ENCODE measurements around the gene CHPF2.
A peak's percentile ranks its signal among the peaks of the same experiment; 100 is the strongest.

Gene CHPF2

DNA sequence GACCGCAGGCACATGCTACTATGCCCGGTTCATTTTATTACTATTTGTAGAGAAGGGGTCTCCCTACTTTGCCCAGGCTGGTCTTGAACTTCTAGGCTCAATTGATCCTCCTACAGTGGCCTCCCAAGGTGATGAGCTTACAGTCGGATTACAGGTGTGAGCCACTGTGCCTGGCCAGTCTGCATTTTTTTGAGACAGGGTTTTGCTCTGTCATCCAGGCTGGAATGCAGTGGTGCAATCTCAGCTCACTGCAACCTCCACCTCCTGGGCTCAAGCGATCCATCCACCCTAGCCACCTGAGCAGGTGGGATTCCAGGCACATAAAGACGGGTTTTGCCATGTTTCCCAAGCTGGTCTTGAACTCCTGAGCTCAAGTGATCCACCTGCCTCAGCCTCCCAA is 19.7 kb upstream of the CHPF2 start:
- Mint-ChIP-seq H3K4me1 (ENCODE audit: low read depth) (peaks cover 8% of the 10 kb centered on the region), H3K4me3 (no peak overlapping the region), H3K9me3 (no peaks in the 10 kb centered on the region), H3K27me3 (no peaks in the 10 kb centered on the region), H3K36me3 (ENCODE audit: low read depth) (peaks cover 63% of the 10 kb centered on the region), H3K27ac (no peak overlapping the region)
- no peak for DNase-seq

DNA sequence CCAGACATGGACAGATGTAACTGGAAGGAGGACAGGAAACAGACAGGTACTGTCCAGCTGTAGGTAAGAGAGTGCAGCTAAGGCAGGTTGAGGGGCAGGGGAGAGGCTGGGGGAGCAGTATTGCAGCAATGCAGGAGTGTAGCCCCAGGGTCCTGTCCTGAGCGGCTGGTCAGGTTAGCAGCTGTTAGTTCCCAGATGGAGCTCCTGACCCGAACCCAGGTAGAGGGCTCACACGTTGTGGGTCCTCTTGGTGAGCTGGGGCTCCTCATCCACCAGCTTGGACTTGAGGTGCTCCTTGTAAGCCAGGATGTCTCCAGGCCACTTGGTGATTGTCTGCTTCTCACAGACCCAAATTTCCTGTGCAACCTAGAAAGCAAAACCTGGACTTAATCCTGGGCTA is 18.5 kb upstream of the CHPF2 start:
- DNase-seq: no peak
- no peaks in the 10 kb centered on the region for H3K27me3 Mint-ChIP-seq
- H3K27ac Mint-ChIP-seq: no peak overlapping the region
- peaks cover 75% of the 10 kb centered on the region for H3K36me3 Mint-ChIP-seq (ENCODE audit: low read depth)
- no peak overlapping the region for H3K4me3 Mint-ChIP-seq
- no peaks in the 10 kb centered on the region for H3K4me1 Mint-ChIP-seq (ENCODE audit: low read depth)
- H3K9me3 Mint-ChIP-seq: no peaks in the 10 kb centered on the region

DNA sequence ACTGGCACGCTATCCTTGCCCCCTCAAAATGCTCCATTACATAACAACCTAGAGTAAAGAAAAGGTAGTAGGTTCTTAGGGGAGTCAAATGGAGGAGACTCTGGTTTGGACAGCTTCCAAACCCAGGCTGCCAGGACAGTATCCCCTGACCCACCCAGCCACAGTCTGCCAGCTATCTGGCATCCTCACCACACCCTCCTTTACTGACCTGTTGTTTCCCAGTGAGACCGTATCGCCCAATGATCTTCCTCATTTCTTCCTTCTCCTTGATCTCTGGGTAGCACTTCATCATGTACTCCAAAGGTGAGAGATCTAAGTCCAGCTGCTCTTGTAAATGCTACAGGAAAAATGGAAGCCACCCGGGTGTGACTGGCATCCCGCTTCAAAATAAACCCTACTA is 16.9 kb upstream of the CHPF2 start:
- no peak for DNase-seq
- Mint-ChIP-seq H3K36me3 (ENCODE audit: low read depth) (peaks cover 90% of the 10 kb centered on the region), H3K27ac (no peak overlapping the region), H3K27me3 (no peaks in the 10 kb centered on the region), H3K4me3 (no peak overlapping the region), H3K4me1 (ENCODE audit: low read depth) (no peaks in the 10 kb centered on the region), H3K9me3 (no peaks in the 10 kb centered on the region)

DNA sequence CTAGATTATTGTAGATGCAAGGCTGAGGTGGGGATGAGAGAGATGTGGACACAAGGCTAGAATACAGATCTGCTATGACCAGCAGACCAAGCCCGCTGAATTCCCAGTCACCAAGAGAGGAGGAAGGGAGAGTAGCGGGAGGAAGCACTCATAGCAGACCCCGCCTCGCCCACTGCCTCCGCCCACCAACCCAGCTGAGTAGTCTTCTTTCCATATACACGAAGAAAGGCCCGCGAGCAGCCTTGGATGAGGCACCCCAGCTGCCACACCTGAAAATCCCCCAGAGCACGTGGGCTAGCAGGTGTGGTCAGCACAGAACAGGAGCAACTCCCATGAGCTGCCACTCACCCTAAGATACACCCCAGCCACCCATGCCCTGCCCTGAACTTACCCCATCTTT is 14.1 kb upstream of the CHPF2 start:
- Mint-ChIP-seq H3K4me1 (ENCODE audit: low read depth) (no peaks in the 10 kb centered on the region), H3K36me3 (ENCODE audit: low read depth) (peaks cover 97% of the 10 kb centered on the region), H3K9me3 (no peaks in the 10 kb centered on the region), H3K27ac (no peak overlapping the region), H3K27me3 (no peaks in the 10 kb centered on the region), H3K4me3 (no peak overlapping the region)
- DNase-seq: no peak

DNA sequence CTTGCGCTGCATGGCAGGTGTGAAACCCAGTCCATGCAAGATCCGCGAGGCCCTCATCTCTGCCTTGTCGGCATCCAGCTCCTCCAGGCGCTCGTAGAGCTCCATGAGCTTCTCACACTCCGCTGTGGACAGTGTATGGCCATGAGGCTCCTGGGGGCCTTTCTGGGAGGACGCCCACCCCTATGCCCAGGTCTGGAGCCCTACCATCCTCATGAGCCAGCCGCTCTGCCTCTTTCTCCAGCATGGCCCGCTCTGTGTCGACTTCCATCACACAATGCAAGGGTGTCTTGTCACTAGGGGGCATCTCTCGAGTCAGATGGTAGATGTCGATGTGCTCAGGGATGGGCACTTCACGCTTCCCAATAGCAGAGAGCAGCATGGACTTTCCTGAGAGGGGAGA is 8.6 kb upstream of the CHPF2 start:
- no peaks in the 10 kb centered on the region for H3K27me3 Mint-ChIP-seq
- no peak overlapping the region for H3K27ac Mint-ChIP-seq
- peaks cover 83% of the 10 kb centered on the region for H3K36me3 Mint-ChIP-seq (ENCODE audit: low read depth)

DNA sequence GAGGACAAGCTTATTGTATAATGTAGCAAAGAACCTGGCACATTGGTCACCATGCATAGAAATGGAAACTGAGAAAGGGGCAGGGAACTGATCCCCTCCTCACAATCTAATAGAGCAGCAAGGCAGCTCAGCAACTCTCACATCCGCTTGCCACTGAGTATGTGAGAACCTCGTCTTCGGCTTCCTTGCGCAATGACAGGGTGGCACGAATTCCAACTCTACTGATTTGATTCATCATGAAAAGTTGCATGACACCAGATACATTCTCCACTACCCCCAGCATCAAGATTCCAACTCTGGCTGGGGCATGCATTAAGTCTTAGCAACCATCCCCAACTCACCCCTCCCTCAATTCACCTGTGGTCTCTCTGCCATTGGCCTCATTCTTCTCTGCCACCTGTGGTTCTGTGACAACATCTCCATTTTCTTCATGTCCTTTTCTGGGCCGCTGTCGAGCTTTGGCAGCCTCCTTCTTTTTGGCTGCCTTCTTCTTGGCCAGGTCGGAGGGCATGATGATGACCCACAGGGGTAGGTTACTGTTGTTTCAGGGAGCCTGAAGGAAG is 6.3 kb upstream of the CHPF2 start:
- H3K9me3 Mint-ChIP-seq: no peaks in the 10 kb centered on the region
- no peaks in the 10 kb centered on the region for H3K27me3 Mint-ChIP-seq
- H3K36me3 Mint-ChIP-seq (ENCODE audit: low read depth): peaks cover 60% of the 10 kb centered on the region
- H3K4me3 Mint-ChIP-seq: peak overlapping the region; percentile 96
- peak overlapping the region; percentile 97 for H3K27ac Mint-ChIP-seq
- no peak for DNase-seq
- peaks cover 36% of the 10 kb centered on the region for H3K4me1 Mint-ChIP-seq (ENCODE audit: low read depth)

More for the DNA sequence above, 8.6 kb upstream of the CHPF2 start:
- no peak overlapping the region for H3K4me3 Mint-ChIP-seq
- no peak for DNase-seq
- H3K4me1 Mint-ChIP-seq (ENCODE audit: low read depth): peaks cover 36% of the 10 kb centered on the region
- H3K9me3 Mint-ChIP-seq: no peaks in the 10 kb centered on the region

DNA sequence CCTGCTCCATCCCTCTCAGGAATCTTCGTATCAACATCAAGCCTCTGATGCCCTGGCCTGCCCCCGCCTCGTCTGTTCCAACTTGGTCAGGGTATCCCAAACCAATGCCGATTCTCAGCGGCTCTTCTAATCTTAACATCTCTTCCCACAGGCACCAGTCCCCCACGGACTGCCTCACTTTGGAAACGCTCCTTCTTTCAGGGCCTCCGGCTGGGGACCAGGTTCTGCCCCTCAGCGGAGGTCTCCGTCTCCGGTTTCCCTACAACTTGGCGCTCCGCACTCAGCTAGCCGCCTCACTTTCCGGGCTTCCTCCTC is 5.8 kb upstream of the CHPF2 start:
- Mint-ChIP-seq H3K4me3 (peak overlapping the region; percentile 96), H3K27ac (peak overlapping the region; percentile 97), H3K36me3 (ENCODE audit: low read depth) (peaks cover 57% of the 10 kb centered on the region), H3K27me3 (no peaks in the 10 kb centered on the region), H3K4me1 (ENCODE audit: low read depth) (peaks cover 41% of the 10 kb centered on the region), H3K9me3 (no peaks in the 10 kb centered on the region)
- no peak for DNase-seq

DNA sequence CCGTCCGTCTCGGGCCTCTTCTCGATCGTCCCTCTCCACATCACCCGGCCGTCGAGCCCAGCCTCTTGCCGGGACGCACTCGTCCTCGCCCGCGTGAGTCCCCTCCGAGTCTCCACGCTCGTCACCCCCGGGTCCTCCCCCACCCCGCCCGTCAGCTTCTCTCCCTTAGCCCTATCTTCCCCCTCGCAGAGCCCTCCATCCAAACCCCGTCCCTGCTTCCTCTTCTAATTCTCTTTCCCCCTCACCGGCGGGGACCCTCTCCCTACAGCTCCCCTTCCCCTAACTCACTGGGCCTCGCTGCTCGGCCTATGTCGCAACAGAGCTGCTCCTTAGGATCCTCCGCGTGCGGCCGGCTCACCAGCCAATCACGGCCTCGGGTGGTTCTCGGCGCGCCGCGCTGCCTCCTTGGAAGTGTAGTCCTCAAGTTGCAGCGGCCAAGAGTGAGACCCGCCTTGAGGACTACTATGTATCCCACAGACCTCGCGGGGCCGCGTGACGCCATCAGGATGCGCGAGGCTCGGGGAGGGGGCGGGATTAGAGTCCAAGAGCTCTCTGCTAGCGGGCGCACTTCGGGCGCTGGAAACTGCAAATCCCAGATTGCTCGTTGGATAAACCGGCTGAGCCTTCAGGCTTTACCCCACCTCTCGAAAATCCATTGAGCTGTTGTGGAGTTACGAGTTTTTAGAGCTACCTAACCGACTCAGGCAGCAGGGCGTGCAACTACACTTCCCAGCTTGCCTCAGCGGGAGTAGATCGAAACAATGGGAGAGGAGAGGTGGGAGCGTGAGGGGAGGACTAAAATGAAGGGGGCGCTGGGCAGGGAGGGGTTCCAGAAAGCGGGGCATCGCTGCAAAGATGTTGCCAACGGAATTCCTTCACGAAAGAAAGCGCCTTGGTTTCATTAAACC is 5.2 kb upstream of the CHPF2 start, which contains the start of gene ABCF2:
TSS of gene ABCF2 (minus strand) at position 331 of the 908 bp plus-strand sequence. CDS start 747 bp downstream, outside the sequence.
- H3K4me1 Mint-ChIP-seq (ENCODE audit: low read depth): peaks cover 48% of the 10 kb centered on the region
- peak within 1 kb of the TSS; percentile 96 for H3K4me3 Mint-ChIP-seq
- no peaks in the 10 kb centered on the region for H3K9me3 Mint-ChIP-seq
- H3K27ac Mint-ChIP-seq: peak within 1 kb of the TSS; percentile 97
- DNase-seq: peak; percentile 99
- H3K36me3 Mint-ChIP-seq (ENCODE audit: low read depth): peaks cover 52% of the 10 kb centered on the region
- H3K27me3 Mint-ChIP-seq: no peaks in the 10 kb centered on the region

DNA sequence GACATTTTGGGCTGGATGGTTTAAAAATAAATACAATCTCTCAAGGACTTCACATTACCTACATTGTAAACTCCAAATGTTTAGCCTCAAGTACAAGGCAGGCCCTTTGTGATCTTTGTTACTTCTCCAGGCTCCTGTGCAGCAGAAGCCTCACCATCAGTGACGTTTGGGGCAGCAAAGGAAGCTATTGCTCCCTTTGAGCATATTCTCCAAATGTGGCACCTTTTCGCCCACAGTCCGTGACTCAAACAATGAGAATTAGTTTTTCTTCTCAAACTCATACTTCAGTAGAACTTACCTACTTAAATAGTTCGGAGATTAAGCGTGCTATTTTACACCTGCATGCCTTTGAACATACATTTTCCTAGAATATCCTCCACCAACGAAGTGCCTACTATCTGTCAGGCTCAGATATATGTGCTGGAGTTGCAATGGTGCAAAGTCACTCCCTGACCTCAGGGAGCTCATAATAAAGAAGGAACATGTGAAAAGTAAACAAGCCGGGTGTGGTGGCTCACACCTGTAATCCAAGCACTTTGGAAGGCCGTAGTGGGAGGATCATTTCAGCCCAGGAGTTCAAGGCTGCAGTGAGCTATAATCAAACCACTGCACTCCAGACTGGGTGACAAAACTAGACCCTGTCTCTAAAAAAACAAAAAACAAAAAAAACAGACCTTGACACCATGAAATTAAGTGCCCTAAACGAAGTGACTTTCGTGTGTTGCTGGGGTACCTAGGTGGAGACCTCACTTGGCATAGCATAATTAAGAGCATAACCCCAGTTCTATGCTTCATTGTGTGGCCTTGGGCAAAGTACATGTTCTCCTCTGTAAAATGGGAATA is 4.0 kb upstream of the CHPF2 start:
- Mint-ChIP-seq H3K27ac (peak overlapping the region; percentile 97), H3K4me1 (ENCODE audit: low read depth) (peaks cover 50% of the 10 kb centered on the region), H3K4me3 (peak overlapping the region; percentile 96)

DNA sequence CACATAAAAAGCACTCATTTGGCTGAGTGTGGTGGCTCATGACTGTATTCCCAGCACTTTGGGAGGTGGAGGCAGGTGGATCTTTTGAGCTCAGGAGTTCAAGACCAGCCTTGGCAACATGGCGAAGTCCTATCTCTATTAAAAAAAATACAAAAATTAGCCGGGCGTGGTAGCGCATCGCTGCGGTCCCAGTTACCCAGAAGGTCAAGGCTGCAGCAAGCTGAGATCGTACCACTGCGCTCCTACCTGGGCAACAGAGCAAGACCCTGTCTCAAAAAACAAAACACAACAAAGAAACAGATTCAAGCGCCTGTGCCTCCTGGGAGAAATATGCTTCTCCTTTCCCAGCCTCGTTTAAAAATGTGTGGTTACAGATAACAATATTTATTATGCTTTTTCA is 3.0 kb upstream of the CHPF2 start:
- Mint-ChIP-seq H3K36me3 (ENCODE audit: low read depth) (peaks cover 48% of the 10 kb centered on the region), H3K4me1 (ENCODE audit: low read depth) (peaks cover 57% of the 10 kb centered on the region), H3K27me3 (no peaks in the 10 kb centered on the region), H3K27ac (no peak overlapping the region), H3K9me3 (no peaks in the 10 kb centered on the region), H3K4me3 (no peak overlapping the region)
- no peak for DNase-seq

More for the DNA sequence above, 4.0 kb upstream of the CHPF2 start:
- Mint-ChIP-seq H3K9me3 (no peaks in the 10 kb centered on the region), H3K36me3 (ENCODE audit: low read depth) (peaks cover 48% of the 10 kb centered on the region), H3K27me3 (no peaks in the 10 kb centered on the region)
- DNase-seq: no peak

DNA sequence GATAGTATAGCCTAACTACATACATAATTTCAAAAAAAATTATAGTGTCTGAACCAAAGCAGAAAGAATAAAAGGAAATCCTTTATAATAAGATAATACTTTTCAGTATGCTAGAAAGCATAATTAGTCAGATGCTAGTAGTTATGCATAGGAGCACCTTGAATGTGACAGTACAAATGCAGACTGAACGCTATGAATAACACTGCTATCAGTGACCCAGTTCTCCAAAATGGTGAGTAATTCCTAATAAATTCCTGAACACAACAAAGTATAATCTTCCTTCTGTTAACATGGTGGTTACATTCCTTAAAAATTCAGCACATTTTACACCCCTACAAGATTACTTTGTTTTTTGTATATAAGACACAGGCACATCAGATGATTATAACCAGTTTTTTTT is 1.2 kb upstream of the CHPF2 start:
- Mint-ChIP-seq H3K4me1 (ENCODE audit: low read depth) (peaks cover 54% of the 10 kb centered on the region), H3K27ac (no peak overlapping the region), H3K9me3 (no peaks in the 10 kb centered on the region), H3K4me3 (peak overlapping the region; percentile 99), H3K36me3 (ENCODE audit: low read depth) (peaks cover 47% of the 10 kb centered on the region), H3K27me3 (no peaks in the 10 kb centered on the region)
- no peak for DNase-seq

DNA sequence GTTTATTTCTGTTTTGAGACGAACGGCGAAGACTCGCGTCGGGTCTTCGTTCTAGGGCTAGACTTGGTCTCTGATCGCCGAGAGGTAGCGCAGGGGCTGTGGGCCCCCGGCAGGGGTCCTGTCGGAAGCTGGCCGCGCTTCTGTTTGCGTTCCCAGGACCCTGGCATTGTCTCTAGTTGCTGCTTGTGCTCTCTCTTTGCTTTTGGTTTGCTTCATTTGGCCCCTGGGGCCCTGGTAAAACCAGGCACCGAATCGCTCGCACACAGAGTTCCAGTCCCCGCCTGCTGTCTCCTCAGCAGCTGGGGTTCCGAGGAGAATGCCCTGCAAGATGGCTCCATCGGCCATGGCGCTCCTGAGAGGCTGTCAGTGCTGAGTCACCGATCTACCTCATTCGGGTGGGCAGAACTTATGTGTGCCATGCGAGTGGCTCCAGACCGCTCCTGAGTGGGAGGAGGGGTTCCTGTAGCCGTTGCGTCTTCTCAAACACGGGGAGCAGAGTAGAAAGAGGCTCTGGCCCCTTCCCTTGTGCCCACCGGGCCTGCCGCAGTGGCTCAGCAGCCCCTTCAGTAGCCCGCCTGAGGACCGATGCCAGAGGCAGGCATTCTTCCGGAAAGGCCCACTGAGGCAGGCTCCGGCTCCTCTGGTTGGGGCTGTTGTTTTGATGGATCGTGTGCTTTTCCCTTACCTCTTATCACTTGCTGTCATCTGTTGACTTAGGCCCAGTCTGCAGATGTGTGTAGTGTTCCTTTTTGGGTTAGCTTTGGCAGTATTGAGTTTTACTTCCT is 826 bp downstream of the CHPF2 start:
- peaks cover 54% of the 10 kb centered on the region for H3K36me3 Mint-ChIP-seq (ENCODE audit: low read depth)
- H3K4me3 Mint-ChIP-seq: peak overlapping the region; percentile 99
- H3K27me3 Mint-ChIP-seq: no peaks in the 10 kb centered on the region
- peak; percentile 84 for DNase-seq
- H3K27ac Mint-ChIP-seq: peak overlapping the region; percentile 99
- H3K9me3 Mint-ChIP-seq: no peaks in the 10 kb centered on the region
- peaks cover 39% of the 10 kb centered on the region for H3K4me1 Mint-ChIP-seq (ENCODE audit: low read depth)

DNA sequence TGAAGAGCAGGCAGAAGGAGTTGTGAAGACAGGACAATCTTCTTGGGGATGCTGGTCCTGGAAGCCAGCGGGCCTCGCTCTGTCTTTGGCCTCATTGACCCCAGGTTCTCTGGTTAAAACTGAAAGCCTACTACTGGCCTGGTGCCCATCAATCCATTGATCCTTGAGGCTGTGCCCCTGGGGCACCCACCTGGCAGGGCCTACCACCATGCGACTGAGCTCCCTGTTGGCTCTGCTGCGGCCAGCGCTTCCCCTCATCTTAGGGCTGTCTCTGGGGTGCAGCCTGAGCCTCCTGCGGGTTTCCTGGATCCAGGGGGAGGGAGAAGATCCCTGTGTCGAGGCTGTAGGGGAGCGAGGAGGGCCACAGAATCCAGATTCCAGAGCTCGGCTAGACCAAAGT is 1.5 kb downstream of the CHPF2 start:
- Mint-ChIP-seq H3K27ac (peak overlapping the region; percentile 99), H3K36me3 (ENCODE audit: low read depth) (peaks cover 59% of the 10 kb centered on the region), H3K9me3 (no peaks in the 10 kb centered on the region), H3K27me3 (no peaks in the 10 kb centered on the region), H3K4me3 (peak overlapping the region; percentile 99), H3K4me1 (ENCODE audit: low read depth) (peaks cover 37% of the 10 kb centered on the region)
- DNase-seq: no peak

All from activated T-cell treated with anti-CD3 and anti-CD28 coated beads, Interleukin-2, amount 50 U/mL, for 24 hours (primary cell).